IMR-90 (cell line): ENCODE results near the gene PRPSAP1. TPM values are rescaled to one million over a fixed set of nuclear protein-coding genes. Genes with fewer than 3 reads are reported as not detected.
A peak's percentile ranks its signal among the peaks of the same experiment; 100 is the strongest.

ENCODE experiments used
- ATAC-seq: fragments of 200-7000 bp; cut with Tn5 transposase; 2 replicates; pipeline ENCODE4 v1.9.1; 2020; ENCODE audit warnings: low read depth, mild to moderate bottlenecking, moderate library complexity
- BruUV-seq: library from RNA; stranded (reverse); fragments of 400-500 nt; replicated peaks from 2 replicates; lab custom pipeline; 2021; lab: Mats Ljungman, UMichigan
- CTCF ChIA-PET: fragments of 300-600 bp; formaldehyde crosslinking; extraction: SDS; loops from one replicate; lab custom pipeline; 2021; ENCODE audit warnings: antibody characterized with exemption; lab: Yijun Ruan, JAX
- POLR2A ChIA-PET: fragments of 300-600 bp; sonication (Branson Sonifier 250); formaldehyde crosslinking; loops from one replicate; lab custom pipeline; 2022; ENCODE audit warnings: antibody characterized with exemption; ENCODE audit not compliant: unreplicated experiment; lab: Charles Lee
- DNase-seq: peaks from one replicate; pipeline ENCODE4 v3.0.0; 2013
- H2AFZ ChIP-seq: replicated peaks from 2 replicates; pipeline ENCODE3; 2013; ENCODE audit warnings: low read length, mild to moderate bottlenecking; ENCODE audit not compliant: poor library complexity
- H2AK5ac ChIP-seq: 2 replicates; pipeline ENCODE4 v1.6.1; 2013; ENCODE audit warnings: low read depth, low read length, inconsistent platforms
- H2AK9ac ChIP-seq: replicated peaks from 2 replicates; pipeline ENCODE3; 2013; ENCODE audit warnings: mild to moderate bottlenecking, low read depth, low read length, moderate library complexity; ENCODE audit not compliant: poor library complexity
- H2BK120ac ChIP-seq: 2 replicates; pipeline ENCODE4 v1.6.1; 2013; ENCODE audit warnings: low read depth, low read length, inconsistent platforms
- H2BK15ac ChIP-seq: 3 replicates; pipeline ENCODE4 v1.6.1; 2013; ENCODE audit warnings: low read depth, low read length, inconsistent platforms
- H2BK20ac ChIP-seq: 2 replicates; pipeline ENCODE4 v1.6.1; 2013; ENCODE audit warnings: low read depth, mild to moderate bottlenecking, inconsistent platforms, low read length, moderate library complexity
- H2BK5ac ChIP-seq: 2 replicates; pipeline ENCODE4 v1.6.1; 2013; ENCODE audit warnings: mild to moderate bottlenecking, low read depth, low read length, inconsistent platforms; ENCODE audit not compliant: poor library complexity, severe bottlenecking
- H3K14ac ChIP-seq: replicated peaks from 2 replicates; pipeline ENCODE4 v1.6.1; 2013; ENCODE audit warnings: low read depth, low read length, inconsistent platforms
- H3K18ac ChIP-seq: 2 replicates; pipeline ENCODE4 v1.6.1; 2013; ENCODE audit warnings: low read depth, low read length, control low read depth
- H3K23ac ChIP-seq: 2 replicates; pipeline ENCODE4 v1.6.1; 2013; ENCODE audit warnings: low read depth, low read length, inconsistent platforms
- H3K27ac ChIP-seq: 2 replicates; pipeline ENCODE4 v1.5.1; 2013; ENCODE audit warnings: mild to moderate bottlenecking, control low read depth, low read length; ENCODE audit not compliant: insufficient read depth
- H3K27me3 ChIP-seq: 2 replicates; pipeline ENCODE4 v1.6.1; 2013; ENCODE audit warnings: low read length; ENCODE audit not compliant: control insufficient read depth, insufficient read depth
- H3K36me3 ChIP-seq: 2 replicates; pipeline ENCODE4 v1.6.1; 2013; ENCODE audit warnings: low read length, mixed read lengths; ENCODE audit not compliant: control insufficient read depth, insufficient read depth
- H3K4ac ChIP-seq: 2 replicates; pipeline ENCODE4 v1.6.1; 2013; ENCODE audit warnings: low read depth, low read length, inconsistent platforms
- H3K4me1 ChIP-seq: 2 replicates; pipeline ENCODE4 v1.6.1; 2013; ENCODE audit warnings: low read length, mixed read lengths; ENCODE audit not compliant: control insufficient read depth, insufficient read depth
- H3K4me2 ChIP-seq: 2 replicates; pipeline ENCODE4 v1.6.1; 2013; ENCODE audit warnings: low read depth, mild to moderate bottlenecking, control low read depth, low read length, moderate library complexity
- H3K4me3 ChIP-seq: 2 replicates; pipeline ENCODE4 v1.5.1; 2013; ENCODE audit warnings: low read depth, mild to moderate bottlenecking, control low read depth, low read length, moderate library complexity; ENCODE audit not compliant: insufficient read depth
- H3K56ac ChIP-seq: 2 replicates; pipeline ENCODE4 v1.6.1; 2013; ENCODE audit warnings: low read length, inconsistent platforms; ENCODE audit not compliant: insufficient read depth; ENCODE audit errors: extremely low read depth
- H3K79me1 ChIP-seq, 2 experiments: 2 replicates each; pipeline ENCODE4 v1.6.1; 2013; ENCODE audit warnings: low read length in 2 of 2, inconsistent platforms in 1 of 2, low read depth in 1 of 2
- H3K9ac ChIP-seq: 2 replicates; pipeline ENCODE4 v1.6.1; 2013; ENCODE audit warnings: low read depth, low read length, control low read depth
- H3K9me1 ChIP-seq: 2 replicates; pipeline ENCODE4 v1.6.1; 2013; ENCODE audit warnings: low read length, inconsistent platforms; ENCODE audit not compliant: insufficient read depth
- H3K9me3 ChIP-seq: 2 replicates; pipeline ENCODE4 v1.6.1; 2013; ENCODE audit warnings: low read length; ENCODE audit not compliant: control insufficient read depth, insufficient read depth
- H4K20me1 ChIP-seq: 2 replicates; pipeline ENCODE4 v1.6.1; 2013; ENCODE audit warnings: low read length, inconsistent platforms; ENCODE audit not compliant: insufficient read depth
- H4K5ac ChIP-seq: 2 replicates; pipeline ENCODE4 v1.6.1; 2013; ENCODE audit warnings: mild to moderate bottlenecking, low read depth, low read length, control low read depth
- H4K8ac ChIP-seq, 2 experiments: 2 replicates each; pipeline ENCODE4 v1.6.1; 2013; ENCODE audit warnings: low read depth in 2 of 2, low read length in 2 of 2, control low read depth in 1 of 2, inconsistent platforms in 1 of 2
- H4K91ac ChIP-seq: 2 replicates; pipeline ENCODE4 v1.6.1; 2013; ENCODE audit warnings: low read depth, low read length, inconsistent platforms; ENCODE audit not compliant: insufficient read depth
- CTCF ChIP-seq: conservative IDR thresholded peaks from 2 replicates; pipeline ENCODE4 v1.5.1; 2012; ENCODE audit warnings: mild to moderate bottlenecking, low read depth, low read length, improper control_type of control experiment
- ELK1 ChIP-seq: fragments of 150-350 bp; IDR thresholded peaks from 2 replicates; pipeline ENCODE4 v1.6.1; 2016; ENCODE audit warnings: low read depth, mild to moderate bottlenecking, low read length, moderate library complexity, borderline replicate concordance
- MAFK ChIP-seq: IDR thresholded peaks from 2 replicates; pipeline ENCODE4 v1.6.1; 2012; ENCODE audit warnings: low read depth, low read length, improper control_type of control experiment
- MXI1 ChIP-seq: IDR thresholded peaks from 2 replicates; pipeline ENCODE4 v1.6.1; 2012; ENCODE audit warnings: low read depth, mild to moderate bottlenecking, low read length, moderate library complexity, borderline replicate concordance
- NFE2L2 ChIP-seq: fragments of 150-350 bp; IDR thresholded peaks from 2 replicates; pipeline ENCODE4 v1.6.1; 2016; ENCODE audit warnings: low read depth, mild to moderate bottlenecking, low read length
- WGBS, 2 experiments: methylation state at CpG; one replicate each; pipeline versions ENCODE4 v1.1.5 to v1.1.7; 2013; ENCODE audit warnings: missing lambda C conversion rate in 2 of 2; ENCODE audit not compliant: insufficient read length in 1 of 2; ENCODE audit errors: extremely low coverage in 2 of 2; 5-methylcytosine and 5-hydroxymethylcytosine counted together
- dilution Hi-C: fragments of 300-500 bp; cut with HindIII; formaldehyde crosslinking; loops from one replicate; pipeline ENCODE4 v1.14.3; 2018; ENCODE audit warnings: low sequenced_read_pairs; ENCODE audit not compliant: unreplicated experiment
- in situ Hi-C: fragments of 300-500 bp; cut with MboI; formaldehyde crosslinking; loops from 3 replicates; pipeline ENCODE4 v1.14.3; 2019; ENCODE audit warnings: low sequenced_read_pairs, inconsistent platforms, mixed read lengths
- intact Hi-C: fragments of 100-400 bp; cut with micrococcal nuclease; formaldehyde crosslinking; loops from 2 replicates; pipeline ENCODE4 v1.10.0; 2022
- polyA plus RNA-seq, 3 experiments: library from polyadenylated mRNA; depleted of rRNA; stranded (reverse); fragments of >200 nt; gene quantifications; 2 replicates each; pipeline ENCODE4 v1.2.3, GENCODE V29; 2012; ENCODE audit warnings: low replicate concordance in 1 of 3
- total RNA-seq: library from RNA; depleted of rRNA; stranded (reverse); fragments of >200 nt; gene quantifications from 2 replicates; pipeline ENCODE4 v1.2.3, GENCODE V29; 2012

The PRPSAP1 gene
- total and polyA plus RNA-seq, 2 of the 4 experiments (the other 2 are of a cell fraction), result 34.4 to 48.6 TPM

- H3K9ac ChIP-seq, result no peak overlapping the region
- no peaks in the 10 kb centered on the region for H3K36me3 ChIP-seq
- H3K18ac ChIP-seq, result no peak overlapping the region
- intact Hi-C loops (no loop called here), dilution Hi-C loops (no loop called here), in situ Hi-C loops (no loop called here)
- no peak overlapping the region for H3K4ac ChIP-seq
- peaks cover 20% of the 10 kb centered on the region for H3K4me1 ChIP-seq
- no peak overlapping the region for H3K56ac ChIP-seq
- no peak overlapping the region for H2BK120ac ChIP-seq
- no peak overlapping the region for H4K5ac ChIP-seq
- no peak overlapping the region for H4K91ac ChIP-seq
- no peak overlapping the region for H2AFZ ChIP-seq
- WGBS, 2 experiments, result no CpG with 5 or more reads among the region's 3 CpGs
- no peak overlapping the region for H2AK9ac ChIP-seq
- H3K27me3 ChIP-seq, result no peaks in the 10 kb centered on the region
- peaks cover 0 to 17% of the 10 kb centered on the region in 2 experiments; a peak in 2 of 4 replicates for H3K79me1 ChIP-seq
- DNase-seq (no peak), ATAC-seq (no peak)
- no peaks in the 10 kb centered on the region for H4K20me1 ChIP-seq
- H3K14ac ChIP-seq, result no peak overlapping the region
- H3K4me2 ChIP-seq, result no peak overlapping the region
- H2BK20ac ChIP-seq, result no peak overlapping the region
- H2BK15ac ChIP-seq, result no peak overlapping the region
- no peak overlapping the region for H3K4me3 ChIP-seq
- no peaks in the 10 kb centered on the region for H3K9me3 ChIP-seq
- no peak overlapping the region for H3K27ac ChIP-seq
- ChIA-PET POLR2A (no interaction called here), CTCF (interaction anchor here (1.2 kb wide), 1 partner anchor 29 kb away, joined by 3 read pairs; no protein-coding TSS in a partner anchor)
- BruUV-seq, result no TSS peak
- no peak overlapping the region for H2BK5ac ChIP-seq
- peak overlapping the region; percentile 43; the same call in 1 of the 2 replicates for H2AK5ac ChIP-seq
- H4K8ac ChIP-seq, result no peak overlapping the region
- no peak for TF ChIP-seq NFE2L2
- TF ChIP-seq CTCF, result no peak
- TF ChIP-seq MAFK, result no peak
- TF ChIP-seq MXI1, result no peak
- TF ChIP-seq ELK1, result no peak
- H3K9me1 ChIP-seq, result peaks cover 10% of the 10 kb centered on the region
- H3K23ac ChIP-seq, result no peak overlapping the region
Observed at GRCh38 chr17:76366247-76366646, 12.5 kb upstream of the PRPSAP1 start.
